Ishikawa (cell line): ENCODE data around the gene PNPLA6.

Experiments used
- CEBPB ChIP-seq: IDR thresholded peaks from 2 replicates; pipeline ENCODE4 v1.6.1; 2012
- CREB1 ChIP-seq: IDR thresholded peaks from 2 replicates; pipeline ENCODE4 v1.6.1; 2012; ENCODE audit warnings: low read depth
- EGR1 ChIP-seq: IDR thresholded peaks from 2 replicates; pipeline ENCODE4 v1.6.1; 2012
- EP300 ChIP-seq: IDR thresholded peaks from 2 replicates; pipeline ENCODE4 v1.6.1; 2012; ENCODE audit warnings: borderline replicate concordance
- FOXM1 ChIP-seq: IDR thresholded peaks from 2 replicates; pipeline ENCODE4 v1.6.1; 2012; ENCODE audit warnings: low read depth, borderline replicate concordance
- MAX ChIP-seq: IDR thresholded peaks from 2 replicates; pipeline ENCODE4 v1.6.1; 2012
- NFIC ChIP-seq: IDR thresholded peaks from 2 replicates; pipeline ENCODE4 v1.6.1; 2012
- RAD21 ChIP-seq: IDR thresholded peaks from 2 replicates; pipeline ENCODE4 v1.6.1; 2012; ENCODE audit warnings: low read depth
- REST ChIP-seq: IDR thresholded peaks from 2 replicates; pipeline ENCODE4 v1.6.1; 2012; ENCODE audit warnings: low read depth, mild to moderate bottlenecking
- TAF1 ChIP-seq: IDR thresholded peaks from 2 replicates; pipeline ENCODE4 v1.6.1; 2012; ENCODE audit warnings: low read depth, mild to moderate bottlenecking
- TCF12 ChIP-seq: IDR thresholded peaks from 2 replicates; pipeline ENCODE4 v1.6.1; 2012; ENCODE audit warnings: low read depth
- TEAD4 ChIP-seq: IDR thresholded peaks from 2 replicates; pipeline ENCODE4 v1.6.1; 2012
- USF1 ChIP-seq: IDR thresholded peaks from 2 replicates; pipeline ENCODE4 v1.6.1; 2012
- YY1 ChIP-seq: IDR thresholded peaks from 2 replicates; pipeline ENCODE4 v1.6.1; 2012; ENCODE audit warnings: low read depth
- ZBTB7A ChIP-seq: IDR thresholded peaks from 2 replicates; pipeline ENCODE4 v1.6.1; 2012; ENCODE audit warnings: low read depth

The PNPLA6 gene

GRCh38 chr19:7539827-7540425, 4.4 kb downstream of the PNPLA6 start:
- TF ChIP-seq TAF1 (no peak), TCF12 (no peak), REST (no peak), TEAD4 (no peak), EGR1 (no peak), RAD21 (no peak), FOXM1 (no peak), NFIC (no peak), CEBPB (no peak), CREB1 (no peak), MAX (no peak), EP300 (no peak)

GRCh38 chr19:7540761-7541474, 5.4 kb downstream of the PNPLA6 start:
- TF ChIP-seq EGR1 (no peak), EP300 (no peak), TEAD4 (no peak), YY1 (no peak), ZBTB7A (no peak), FOXM1 (no peak), CREB1 (no peak), RAD21 (no peak), NFIC (no peak), TCF12 (no peak), TAF1 (no peak), USF1 (no peak), REST (no peak), CEBPB (no peak), MAX (no peak)

GRCh38 chr19:7541475-7541824, 5.9 kb downstream of the PNPLA6 start:
- TF ChIP-seq TAF1: no peak
- TF ChIP-seq EGR1: no peak
- TF ChIP-seq ZBTB7A: no peak
- TF ChIP-seq MAX: no peak
- TF ChIP-seq CEBPB: no peak
- no peak for TF ChIP-seq NFIC
- no peak for TF ChIP-seq TEAD4
- no peak for TF ChIP-seq YY1
- TF ChIP-seq CREB1: no peak
- TF ChIP-seq REST: no peak
- no peak for TF ChIP-seq EP300
- no peak for TF ChIP-seq RAD21

GRCh38 chr19:7541828-7542443, 6.4 kb downstream of the PNPLA6 start:
- TF ChIP-seq EGR1 (no peak), NFIC (no peak), TEAD4 (no peak), EP300 (no peak)
